ENCODE results near the gene ZDHHC9. TPM values are rescaled to one million over a fixed set of nuclear protein-coding genes. Genes with fewer than 3 reads are reported as not detected.
A peak's percentile ranks its signal among the peaks of the same experiment; 100 is the strongest.

ZDHHC9 gene
- total and polyA plus RNA-seq, 12 donors, result 4.2 to 22.8 (median 11.4) TPM

DNA sequence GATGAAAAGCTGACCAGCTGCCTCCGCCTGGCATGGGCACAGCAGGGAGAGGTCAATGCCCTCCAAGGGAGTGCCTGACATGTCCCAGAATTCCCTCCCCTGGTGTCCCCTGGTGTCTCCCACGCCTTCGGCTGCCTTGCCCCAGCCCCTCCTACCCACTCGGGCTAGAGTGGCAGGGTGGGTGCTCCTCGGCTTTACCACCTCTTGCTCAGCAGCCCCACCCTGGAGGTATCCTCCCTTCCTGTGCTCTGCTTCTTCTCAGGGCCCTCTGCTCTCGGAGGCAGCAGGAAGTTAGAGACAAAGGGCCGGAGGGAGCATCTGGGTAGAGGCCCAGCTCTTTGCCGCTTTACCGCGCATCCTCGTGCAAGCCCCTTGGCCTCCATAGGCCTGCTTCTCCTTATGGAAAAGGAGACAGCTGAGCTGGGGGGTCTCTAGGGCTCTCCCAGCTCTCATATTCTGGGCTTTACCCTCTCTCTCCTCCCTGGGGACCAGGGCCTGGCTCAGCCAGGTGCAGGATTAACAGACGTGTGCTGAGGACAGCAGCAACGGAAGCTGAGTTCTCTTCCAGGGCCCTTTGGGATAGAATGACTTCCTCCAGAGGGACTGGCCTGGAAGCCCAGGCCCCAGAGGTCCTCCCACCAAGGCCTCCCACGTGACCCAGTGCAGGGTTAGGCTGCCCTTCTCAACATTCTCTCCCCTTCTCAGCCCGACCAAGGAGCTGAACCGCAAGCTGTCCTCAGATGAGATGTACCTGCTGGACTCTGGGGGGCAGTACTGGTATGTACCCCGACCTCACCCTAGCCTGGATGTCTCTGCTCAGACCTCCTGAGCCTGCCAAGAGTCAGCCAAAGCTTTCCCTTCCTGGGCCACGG, 87.7 kb downstream of the ZDHHC9 start:
- ATAC-seq, result peak in 1 of 8 donors; percentile 21
- 60 to 62% methylated on average over 17 to 18 of the region's 18 CpGs for WGBS, 2 donors
- peak overlapping the region in 1 of 10 donors; percentile 32 for H3K27ac ChIP-seq
- DNase-seq, result no peak
- no peaks in the 10 kb centered on the region for H3K9me3 ChIP-seq
- H3K27me3 ChIP-seq, result peaks cover 0 to 11% (median 0%) of the 10 kb centered on the region in 7 donors
- H3K4me3 ChIP-seq, result no peak overlapping the region
- H3K4me1 ChIP-seq, result peaks cover 0 to 43% (median 3%) of the 10 kb centered on the region in 9 donors
- TF ChIP-seq, protein P1, sequence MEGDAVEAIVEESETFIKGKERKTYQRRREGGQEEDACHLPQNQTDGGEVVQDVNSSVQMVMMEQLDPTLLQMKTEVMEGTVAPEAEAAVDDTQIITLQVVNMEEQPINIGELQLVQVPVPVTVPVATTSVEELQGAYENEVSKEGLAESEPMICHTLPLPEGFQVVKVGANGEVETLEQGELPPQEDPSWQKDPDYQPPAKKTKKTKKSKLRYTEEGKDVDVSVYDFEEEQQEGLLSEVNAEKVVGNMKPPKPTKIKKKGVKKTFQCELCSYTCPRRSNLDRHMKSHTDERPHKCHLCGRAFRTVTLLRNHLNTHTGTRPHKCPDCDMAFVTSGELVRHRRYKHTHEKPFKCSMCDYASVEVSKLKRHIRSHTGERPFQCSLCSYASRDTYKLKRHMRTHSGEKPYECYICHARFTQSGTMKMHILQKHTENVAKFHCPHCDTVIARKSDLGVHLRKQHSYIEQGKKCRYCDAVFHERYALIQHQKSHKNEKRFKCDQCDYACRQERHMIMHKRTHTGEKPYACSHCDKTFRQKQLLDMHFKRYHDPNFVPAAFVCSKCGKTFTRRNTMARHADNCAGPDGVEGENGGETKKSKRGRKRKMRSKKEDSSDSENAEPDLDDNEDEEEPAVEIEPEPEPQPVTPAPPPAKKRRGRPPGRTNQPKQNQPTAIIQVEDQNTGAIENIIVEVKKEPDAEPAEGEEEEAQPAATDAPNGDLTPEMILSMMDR (IDR thresholded peaks at IDR 0.05), result no peak
- no peaks in the 10 kb centered on the region for H3K36me3 ChIP-seq
- intact Hi-C loops (cut with DNase I), result loop anchor here in 1 of 10 donors (10.0 kb wide), 1 partner anchor 69 kb away; no protein-coding TSS in a partner anchor

DNA sequence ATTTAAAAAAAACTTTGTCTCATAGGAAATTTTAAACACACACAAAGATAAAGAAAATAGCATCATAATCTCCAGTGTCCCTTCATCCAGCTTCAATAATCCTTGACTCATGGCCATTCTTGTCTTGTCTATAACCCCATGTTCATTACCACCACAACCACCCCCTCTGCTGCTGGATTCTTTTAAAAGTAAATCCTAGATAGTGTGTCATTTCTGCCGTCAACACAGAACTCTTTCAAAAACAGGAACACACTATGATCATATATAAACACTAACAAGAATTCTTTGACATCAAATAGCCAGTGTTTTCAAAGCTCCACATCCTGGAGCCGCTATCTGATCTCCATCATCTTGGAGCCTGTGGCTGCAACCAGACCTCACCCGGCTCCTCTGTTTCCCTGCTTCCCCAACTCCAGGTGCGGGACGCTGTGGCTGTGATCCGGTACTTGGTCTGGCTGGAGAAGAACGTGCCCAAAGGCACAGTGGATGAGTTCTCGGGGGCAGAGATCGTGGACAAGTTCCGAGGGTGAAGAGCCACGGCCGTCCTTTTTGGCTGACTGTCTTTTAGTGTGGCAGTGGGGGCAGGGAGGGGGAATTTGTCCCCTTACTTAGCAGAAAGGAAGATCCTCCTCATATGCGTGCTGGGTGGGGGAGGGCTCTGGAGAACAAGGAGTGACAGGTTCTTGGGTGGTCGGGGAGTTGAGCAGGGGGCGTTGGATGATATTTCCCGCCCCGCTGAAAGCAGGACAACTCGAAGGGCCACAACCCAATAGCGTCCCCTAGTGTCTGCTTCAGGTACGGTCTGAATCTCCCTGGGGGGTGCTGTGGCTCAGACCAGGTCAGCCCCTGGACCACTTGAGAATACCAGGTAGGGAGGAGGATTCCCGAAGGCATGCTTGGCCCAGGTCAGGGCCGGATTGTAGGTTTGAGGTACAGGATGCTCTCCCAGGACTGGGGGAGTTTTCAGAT, 89.3 kb downstream of the ZDHHC9 start:
- Histone ChIP-seq H3K4me3 (no peak overlapping the region), H3K4me1 (peaks cover 0 to 33% (median 0%) of the 10 kb centered on the region in 9 donors), H3K36me3 (no peaks in the 10 kb centered on the region), H3K27me3 (peaks cover 0 to 11% (median 0%) of the 10 kb centered on the region in 7 donors), H3K9me3 (no peaks in the 10 kb centered on the region), H3K27ac (no peak overlapping the region)
- TF ChIP-seq, protein P1 (IDR thresholded peaks at IDR 0.05), result peak in 4 of 9 donors; percentile 7 to 37 (median 18)
- DNase-seq (no peak), ATAC-seq (no peak)
- 57 to 66% methylated on average over 21 to 22 of the region's 22 CpGs for WGBS, 2 donors
- intact Hi-C loops (cut with DNase I), result loop anchor here in 1 of 10 donors (10.0 kb wide), 1 partner anchor 70 kb away; no protein-coding TSS in a partner anchor

Other genes starting within 250 kb of the ZDHHC9 start
- 10 to 100 TPM in 9 of 10 donors, 1 to 10 TPM in 1; 8.8 to 44.7 (median 14.1) TPM for gene APLN, start 188.9 kb downstream of the ZDHHC9 start, total RNA-seq
- gene APLN, start 188.9 kb downstream of the ZDHHC9 start, polyA plus RNA-seq, result 1 to 10 TPM; 2.7 to 5.4 TPM
- 1 to 10 TPM in 1 of 10 donors, under 1 TPM in 9; 0.18 to 2.2 (median 0.52) TPM for gene XPNPEP2, start 104.9 kb downstream of the ZDHHC9 start, total RNA-seq
- gene XPNPEP2, start 104.9 kb downstream of the ZDHHC9 start, polyA plus RNA-seq, result under 1 TPM; 0.22 to 0.99 TPM
- 10 to 100 TPM in 1 of 10 donors, 1 to 10 TPM in 6, under 1 TPM in 3; 0.57 to 15.3 (median 2.3) TPM for gene SASH3, start 63.9 kb downstream of the ZDHHC9 start, total RNA-seq
- gene SASH3, start 63.9 kb downstream of the ZDHHC9 start, polyA plus RNA-seq, result 1 to 10 TPM in 1 of 2 donors, under 1 TPM in 1; 0.88 to 1.9 TPM
- gene UTP14A, start 62.3 kb upstream of the ZDHHC9 start, total RNA-seq, result 10 to 100 TPM in 2 of 10 donors, 1 to 10 TPM in 8; 7.4 to 12.6 (median 9.6) TPM
- 10 to 100 TPM in 1 of 2 donors, 1 to 10 TPM in 1; 6.7 to 10.2 TPM for gene UTP14A, start 62.3 kb upstream of the ZDHHC9 start, polyA plus RNA-seq
- 10 to 100 TPM in 1 of 10 donors, 1 to 10 TPM in 9; 4.9 to 12.8 (median 8.3) TPM for gene BCORL1, start 138.7 kb upstream of the ZDHHC9 start, total RNA-seq
- gene BCORL1, start 138.7 kb upstream of the ZDHHC9 start, polyA plus RNA-seq, result 1 to 10 TPM; 2.1 to 3.1 TPM

All from heart right ventricle (tissue), 16 donors.